K562 (cell line): ENCODE results near the gene RNASET2. TPM values are rescaled to one million over a fixed set of nuclear protein-coding genes. Genes with fewer than 3 reads are reported as not detected.

Source experiments
- ARID1B ChIP-seq: fragments of 450-650 bp; IDR thresholded peaks from 2 replicates; pipeline ENCODE4 v1.6.1; 2016; ENCODE audit warnings: antibody characterized with exemption, mild to moderate bottlenecking, inconsistent platforms
- ARNT ChIP-seq, 2 experiments: fragments of 450-650 bp; IDR thresholded peaks; 2 replicates each; pipeline ENCODE4 v1.6.1; 2016; ENCODE audit warnings: mild to moderate bottlenecking in 1 of 2
- CBFA2T3 ChIP-seq: fragments of 450-650 bp; IDR thresholded peaks from 2 replicates; pipeline ENCODE4 v1.6.1; 2017
- HDAC1 ChIP-seq, 2 experiments: fragments of 450-650 bp; IDR thresholded peaks; 2 replicates each; pipeline ENCODE4 v1.6.1; 2016 to 2017; ENCODE audit warnings: inconsistent platforms in 1 of 2, mild to moderate bottlenecking in 1 of 2, moderate library complexity in 1 of 2
- HDAC6 ChIP-seq: IDR thresholded peaks from 2 replicates; pipeline ENCODE4 v1.6.1; 2012; ENCODE audit warnings: low read depth, mild to moderate bottlenecking, control low read depth, inconsistent platforms, low read length, moderate library complexity
- HEY1 ChIP-seq: fragments of 250-450 bp; sonication (Bioruptor Pico); IDR thresholded peaks from 2 replicates; pipeline ENCODE4 v1.5.0; 2020; ENCODE audit warnings: mild to moderate bottlenecking, moderate library complexity, borderline replicate concordance
- HMG20A ChIP-seq: fragments of 450-650 bp; formaldehyde crosslinking; conservative IDR thresholded peaks from 2 replicates; pipeline ENCODE4 v1.4.0; 2020; ENCODE audit warnings: mild to moderate bottlenecking, mixed read lengths
- JUN ChIP-seq, 2 experiments: sonication (generic) in 1 of 2; formaldehyde crosslinking in 1 of 2; IDR thresholded peaks; 2 replicates each; pipeline versions ENCODE4 v1.6.1 to v1.8.0; 2012 to 2022; ENCODE audit warnings: borderline replicate concordance in 2 of 2, mild to moderate bottlenecking in 2 of 2, improper control_type of control experiment in 1 of 2, low read depth in 1 of 2, low read length in 1 of 2, missing genetic modification reagents in 1 of 2
- MCM5 ChIP-seq: fragments of 450-650 bp; IDR thresholded peaks from 2 replicates; pipeline ENCODE4 v1.6.1; 2016; ENCODE audit warnings: low read depth
- NONO ChIP-seq, 2 experiments: fragments of 200-400 bp in 1 of 2; fragments of 450-650 bp in 1 of 2; formaldehyde crosslinking in 1 of 2; IDR thresholded peaks; 2 replicates each; pipeline ENCODE4 v1.6.1; 2017; ENCODE audit warnings: low read depth in 2 of 2, mild to moderate bottlenecking in 2 of 2, moderate library complexity in 2 of 2, low read length in 1 of 2
- PCBP1 ChIP-seq: fragments of 200-400 bp; formaldehyde crosslinking; IDR thresholded peaks from 2 replicates; pipeline ENCODE4 v1.6.1; 2018; ENCODE audit warnings: mild to moderate bottlenecking, low read depth, low read length; ENCODE audit not compliant: poor library complexity, severe bottlenecking
- PML ChIP-seq: IDR thresholded peaks from 2 replicates; pipeline ENCODE4 v1.6.1; 2012; ENCODE audit warnings: low read length, inconsistent platforms
- RBM34 ChIP-seq: fragments of 200-400 bp; formaldehyde crosslinking; IDR thresholded peaks from 2 replicates; pipeline ENCODE4 v1.6.1; 2018; ENCODE audit warnings: low read length, borderline replicate concordance; ENCODE audit not compliant: insufficient read depth
- RNF2 ChIP-seq: sonication (generic); IDR thresholded peaks from 2 replicates; pipeline ENCODE4 v1.6.1; 2016
- SMARCA4 ChIP-seq: fragments of 450-650 bp; IDR thresholded peaks from 2 replicates; pipeline ENCODE4 v1.6.1; 2016
- SMARCA5 ChIP-seq: fragments of 450-650 bp; IDR thresholded peaks from 2 replicates; pipeline ENCODE4 v1.6.1; 2016
- SRSF1 ChIP-seq: fragments of 200-400 bp; formaldehyde crosslinking; IDR thresholded peaks from 2 replicates; pipeline ENCODE4 v1.6.1; 2017; ENCODE audit warnings: mild to moderate bottlenecking, low read depth, low read length, moderate library complexity
- SRSF7 ChIP-seq: fragments of 200-400 bp; formaldehyde crosslinking; optimal IDR thresholded peaks from 2 replicates; pipeline ENCODE3; 2017; ENCODE audit warnings: mild to moderate bottlenecking, low read depth, low read length
- U2AF1 ChIP-seq: fragments of 200-400 bp; formaldehyde crosslinking; optimal IDR thresholded peaks from 2 replicates; pipeline ENCODE3; 2017; ENCODE audit warnings: mild to moderate bottlenecking, low read depth, low read length, moderate library complexity
- ZBTB9 ChIP-seq: fragments of 450-650 bp; formaldehyde crosslinking; IDR thresholded peaks from 2 replicates; pipeline ENCODE4 v1.4.0; 2020; ENCODE audit warnings: mild to moderate bottlenecking, moderate library complexity
- ZNF175 ChIP-seq: fragments of 200-800 bp; sonication (Bioruptor generic); IDR thresholded peaks from 2 replicates; pipeline ENCODE4 v1.6.1; 2016; ENCODE audit warnings: low read depth, mild to moderate bottlenecking, missing genetic modification characterization, missing compliant biosample characterization
- ZNF445 ChIP-seq: fragments of 250-450 bp; sonication (Bioruptor Pico); IDR thresholded peaks from 2 replicates; pipeline ENCODE4 v1.4.0; 2020; ENCODE audit warnings: low read depth, mild to moderate bottlenecking, moderate library complexity
- ZNF717 ChIP-seq: fragments of 250-450 bp; sonication (Bioruptor Pico); IDR thresholded peaks from 2 replicates; pipeline ENCODE4 v1.5.0; 2021
- polyA plus RNA-seq, 8 experiments: library from polyadenylated mRNA; depleted of rRNA in 4 of 8; stranded (reverse) in 5 of 8; unstranded in 3 of 8; fragments of >200 nt; fragmentation: Nextera tagmentation in 2 of 8; fragmentation: Illumina TruSeq in 1 of 8; extraction: Ambion mirVana in 2 of 8; extraction: Trizol in 1 of 8; gene quantifications; 2 replicates each; pipeline versions ENCODE4 v1.2.1 to v1.2.3, GENCODE V29; 2011 to 2014; ENCODE audit warnings: inconsistent platforms in 1 of 8, missing spikeins in 1 of 8
- total RNA-seq, 7 experiments: library from RNA; depleted of rRNA in 6 of 7; stranded (reverse); fragments of >200 nt in 6 of 7; fragmentation: Illumina TruSeq in 2 of 7; extraction: Trizol in 2 of 7; gene quantifications; 2 replicates each; pipeline versions ENCODE4 v1.2.1 to v1.2.3, GENCODE V29; 2011 to 2021; ENCODE audit warnings: low replicate concordance in 1 of 7
- TF ChIP-seq, protein P1 (sequence below): sonication (generic); formaldehyde crosslinking; IDR thresholded peaks from 2 replicates; pipeline ENCODE4 v1.8.0; 2022; ENCODE audit warnings: missing genetic modification reagents, mild to moderate bottlenecking, moderate library complexity, borderline replicate concordance
- TF ChIP-seq, protein P2 (sequence below), 3 experiments: fragments of 200-800 bp in 1 of 3; fragments of 250-450 bp in 1 of 3; fragments of 450-650 bp in 1 of 3; sonication (Bioruptor Pico) in 1 of 3; sonication (Bioruptor generic) in 1 of 3; formaldehyde crosslinking in 1 of 3; IDR thresholded peaks; 2 replicates each; pipeline versions ENCODE4 v1.6.1 to v1.8.0; 2016 to 2022; ENCODE audit warnings: mild to moderate bottlenecking in 2 of 3, missing genetic modification characterization in 2 of 3, missing compliant biosample characterization in 1 of 3, moderate library complexity in 1 of 3

RNASET2 gene
- total and polyA plus RNA-seq, 9 of the 15 experiments (the other 6 are each of a cell fraction or from before 2014, with no cell fraction given): 7.4 to 141 (median 91.3) TPM

GRCh38 chr6:166911248-166911677 is 45.1 kb downstream of the RNASET2 start (continued):
- no peak for TF ChIP-seq HMG20A (CRISPR knock-in tag)
- no peak for TF ChIP-seq ARNT (IDR thresholded peaks at IDR 0.05)
- TF ChIP-seq HEY1 (CRISPR knock-in tag): no peak
- no peak for TF ChIP-seq HDAC6
- no peak for TF ChIP-seq SRSF1
- TF ChIP-seq, protein P1, sequence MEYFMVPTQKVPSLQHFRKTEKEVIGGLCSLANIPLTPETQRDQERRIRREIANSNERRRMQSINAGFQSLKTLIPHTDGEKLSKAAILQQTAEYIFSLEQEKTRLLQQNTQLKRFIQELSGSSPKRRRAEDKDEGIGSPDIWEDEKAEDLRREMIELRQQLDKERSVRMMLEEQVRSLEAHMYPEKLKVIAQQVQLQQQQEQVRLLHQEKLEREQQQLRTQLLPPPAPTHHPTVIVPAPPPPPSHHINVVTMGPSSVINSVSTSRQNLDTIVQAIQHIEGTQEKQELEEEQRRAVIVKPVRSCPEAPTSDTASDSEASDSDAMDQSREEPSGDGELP (CRISPR knock-in tag): no peak
- TF ChIP-seq ZBTB9 (CRISPR knock-in tag): no peak
- TF ChIP-seq ZNF717 (CRISPR knock-in tag): no peak
- no peak for TF ChIP-seq RBM34
- TF ChIP-seq ZNF445 (CRISPR knock-in tag): no peak
- no peak for TF ChIP-seq PCBP1
- TF ChIP-seq, protein P2, sequence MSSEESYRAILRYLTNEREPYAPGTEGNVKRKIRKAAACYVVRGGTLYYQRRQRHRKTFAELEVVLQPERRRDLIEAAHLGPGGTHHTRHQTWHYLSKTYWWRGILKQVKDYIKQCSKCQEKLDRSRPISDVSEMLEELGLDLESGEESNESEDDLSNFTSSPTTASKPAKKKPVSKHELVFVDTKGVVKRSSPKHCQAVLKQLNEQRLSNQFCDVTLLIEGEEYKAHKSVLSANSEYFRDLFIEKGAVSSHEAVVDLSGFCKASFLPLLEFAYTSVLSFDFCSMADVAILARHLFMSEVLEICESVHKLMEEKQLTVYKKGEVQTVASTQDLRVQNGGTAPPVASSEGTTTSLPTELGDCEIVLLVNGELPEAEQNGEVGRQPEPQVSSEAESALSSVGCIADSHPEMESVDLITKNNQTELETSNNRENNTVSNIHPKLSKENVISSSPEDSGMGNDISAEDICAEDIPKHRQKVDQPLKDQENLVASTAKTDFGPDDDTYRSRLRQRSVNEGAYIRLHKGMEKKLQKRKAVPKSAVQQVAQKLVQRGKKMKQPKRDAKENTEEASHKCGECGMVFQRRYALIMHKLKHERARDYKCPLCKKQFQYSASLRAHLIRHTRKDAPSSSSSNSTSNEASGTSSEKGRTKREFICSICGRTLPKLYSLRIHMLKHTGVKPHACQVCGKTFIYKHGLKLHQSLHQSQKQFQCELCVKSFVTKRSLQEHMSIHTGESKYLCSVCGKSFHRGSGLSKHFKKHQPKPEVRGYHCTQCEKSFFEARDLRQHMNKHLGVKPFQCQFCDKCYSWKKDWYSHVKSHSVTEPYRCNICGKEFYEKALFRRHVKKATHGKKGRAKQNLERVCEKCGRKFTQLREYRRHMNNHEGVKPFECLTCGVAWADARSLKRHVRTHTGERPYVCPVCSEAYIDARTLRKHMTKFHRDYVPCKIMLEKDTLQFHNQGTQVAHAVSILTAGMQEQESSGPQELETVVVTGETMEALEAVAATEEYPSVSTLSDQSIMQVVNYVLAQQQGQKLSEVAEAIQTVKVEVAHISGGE (CRISPR knock-in tag; IDR thresholded peaks at IDR 0.05): no peak
- peak; percentile 33; the same call in 1 of the 2 replicates for TF ChIP-seq SMARCA4
- no peak for TF ChIP-seq NONO (IDR thresholded peaks at IDR 0.05; ENCODE audit: low read depth in 2 of 2, low read length in 1 of 2)
- peak; percentile 50; the same call in 1 of the 2 replicates for TF ChIP-seq CBFA2T3
- no peak for TF ChIP-seq U2AF1
- TF ChIP-seq PML: no peak
- TF ChIP-seq ARID1B: peak; percentile 59
- TF ChIP-seq HDAC1 (IDR thresholded peaks at IDR 0.05): no peak
- TF ChIP-seq RNF2: 0 out of 2 replicates have a peak, but pooled peaks have one; percentile 9
- peak; percentile 47; the same call in 1 of the 2 replicates for TF ChIP-seq JUN (IDR thresholded peaks at IDR 0.05; ENCODE audit: borderline replicate concordance, low read depth, low read length)
- no peak for TF ChIP-seq JUN (CRISPR knock-in tag; IDR thresholded peaks at IDR 0.05; ENCODE audit: borderline replicate concordance)
- no peak for TF ChIP-seq MCM5
- no peak for TF ChIP-seq SMARCA5
- peak; percentile 47; the same call in 1 of the 2 replicates for TF ChIP-seq ZNF175 (CRISPR knock-in tag)
- no peak for TF ChIP-seq SRSF7
